ENCODE results near the gene NIPAL4. TPM values are rescaled to one million over a fixed set of nuclear protein-coding genes. Genes with fewer than 3 reads are reported as not detected.
A peak's percentile ranks its signal among the peaks of the same experiment; 100 is the strongest.

NIPAL4 gene
- total RNA-seq, 4 donors from 2014 or later: 0.33 TPM; not detected in 3

DNA sequence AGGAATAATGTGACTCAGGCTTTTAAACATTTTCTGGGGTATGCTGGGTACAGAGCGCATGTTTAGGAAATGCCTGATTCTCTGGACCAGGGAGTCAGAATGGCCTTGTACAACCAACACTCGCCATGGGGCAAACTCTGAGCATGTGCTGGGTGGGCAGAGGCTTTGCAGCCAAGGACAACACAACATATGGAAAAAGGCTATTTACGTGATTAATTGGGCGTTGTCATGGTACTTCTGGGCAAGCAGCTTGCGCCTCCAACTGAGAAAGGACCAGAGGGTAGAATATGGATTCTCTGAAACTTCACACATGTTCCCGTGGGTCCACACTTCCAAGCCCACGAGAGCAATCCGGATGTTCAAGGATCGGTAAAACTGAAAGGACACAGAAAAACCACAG is 49.1 kb downstream of the NIPAL4 start:
- no peaks in the 10 kb centered on the region for H3K9me3 ChIP-seq
- no peak for DNase-seq
- no peak overlapping the region for H3K27ac ChIP-seq
- intact Hi-C loops (cut with DNase I): no loop called here
- 93 to 95% methylated on average over 9 of the region's 9 CpGs for WGBS, 2 donors
- no peak overlapping the region for H3K4me3 ChIP-seq (replicated peaks in 1 of 3)
- H3K27me3 ChIP-seq: no peaks in the 10 kb centered on the region
- TF ChIP-seq, protein P1, sequence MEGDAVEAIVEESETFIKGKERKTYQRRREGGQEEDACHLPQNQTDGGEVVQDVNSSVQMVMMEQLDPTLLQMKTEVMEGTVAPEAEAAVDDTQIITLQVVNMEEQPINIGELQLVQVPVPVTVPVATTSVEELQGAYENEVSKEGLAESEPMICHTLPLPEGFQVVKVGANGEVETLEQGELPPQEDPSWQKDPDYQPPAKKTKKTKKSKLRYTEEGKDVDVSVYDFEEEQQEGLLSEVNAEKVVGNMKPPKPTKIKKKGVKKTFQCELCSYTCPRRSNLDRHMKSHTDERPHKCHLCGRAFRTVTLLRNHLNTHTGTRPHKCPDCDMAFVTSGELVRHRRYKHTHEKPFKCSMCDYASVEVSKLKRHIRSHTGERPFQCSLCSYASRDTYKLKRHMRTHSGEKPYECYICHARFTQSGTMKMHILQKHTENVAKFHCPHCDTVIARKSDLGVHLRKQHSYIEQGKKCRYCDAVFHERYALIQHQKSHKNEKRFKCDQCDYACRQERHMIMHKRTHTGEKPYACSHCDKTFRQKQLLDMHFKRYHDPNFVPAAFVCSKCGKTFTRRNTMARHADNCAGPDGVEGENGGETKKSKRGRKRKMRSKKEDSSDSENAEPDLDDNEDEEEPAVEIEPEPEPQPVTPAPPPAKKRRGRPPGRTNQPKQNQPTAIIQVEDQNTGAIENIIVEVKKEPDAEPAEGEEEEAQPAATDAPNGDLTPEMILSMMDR (IDR thresholded peaks at IDR 0.05): no peak
- no peak for TF ChIP-seq POLR2A (IDR thresholded peaks at IDR 0.05)
- peaks cover 16 to 21% of the 10 kb centered on the region in 2 donors for H3K4me1 ChIP-seq
- no peaks in the 10 kb centered on the region for H3K36me3 ChIP-seq

DNA sequence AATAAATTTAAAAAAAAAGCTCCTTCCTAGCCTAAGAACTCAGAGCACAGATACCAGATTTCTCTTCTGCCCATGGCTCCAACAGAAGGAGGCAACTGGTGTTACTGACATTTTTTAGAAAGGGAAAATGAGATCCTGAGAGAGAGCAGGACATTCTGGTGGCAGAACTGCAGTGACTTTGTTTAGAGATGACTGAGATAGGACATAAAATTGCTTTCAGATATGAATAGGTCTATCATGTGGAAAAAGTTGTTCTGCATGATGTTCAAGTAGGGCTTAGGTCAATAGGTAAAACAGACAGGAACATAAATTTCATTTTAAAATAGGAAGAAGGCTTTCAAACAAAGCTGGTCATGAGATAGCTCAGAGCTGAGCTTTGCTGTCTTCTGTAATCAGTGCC is 49.6 kb downstream of the NIPAL4 start:
- H3K27me3 ChIP-seq: no peaks in the 10 kb centered on the region
- H3K27ac ChIP-seq: no peak overlapping the region
- intact Hi-C loops (cut with DNase I): no loop called here
- H3K4me1 ChIP-seq: peaks cover 16 to 21% of the 10 kb centered on the region in 2 donors
- no peak for TF ChIP-seq POLR2A (IDR thresholded peaks at IDR 0.05)
- TF ChIP-seq, protein P1 (IDR thresholded peaks at IDR 0.05): no peak
- no peak for DNase-seq
- no peaks in the 10 kb centered on the region for H3K36me3 ChIP-seq
- no peaks in the 10 kb centered on the region for H3K9me3 ChIP-seq
- H3K4me3 ChIP-seq (replicated peaks in 1 of 3): no peak overlapping the region

DNA sequence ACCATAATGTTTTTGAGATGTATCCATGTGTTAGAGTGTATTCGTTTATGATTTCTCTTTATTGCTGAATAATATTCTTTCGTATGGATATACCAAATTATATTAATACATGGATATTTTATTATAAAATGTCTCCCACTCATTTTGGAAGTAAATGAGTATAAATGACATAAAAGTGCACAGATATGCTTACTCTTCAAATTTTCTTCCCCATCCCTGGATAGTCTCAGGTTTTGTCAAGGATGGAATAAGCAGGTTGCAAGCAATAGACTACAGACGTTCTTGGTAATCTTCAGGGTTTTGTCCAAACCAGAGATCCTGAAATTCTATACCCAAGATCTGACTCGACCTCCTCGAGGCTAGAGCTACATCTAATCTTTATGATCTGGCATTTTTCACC is 50.7 kb downstream of the NIPAL4 start:
- WGBS, 2 donors: 91 to 93% methylated on average over 5 of the region's 5 CpGs

DNA sequence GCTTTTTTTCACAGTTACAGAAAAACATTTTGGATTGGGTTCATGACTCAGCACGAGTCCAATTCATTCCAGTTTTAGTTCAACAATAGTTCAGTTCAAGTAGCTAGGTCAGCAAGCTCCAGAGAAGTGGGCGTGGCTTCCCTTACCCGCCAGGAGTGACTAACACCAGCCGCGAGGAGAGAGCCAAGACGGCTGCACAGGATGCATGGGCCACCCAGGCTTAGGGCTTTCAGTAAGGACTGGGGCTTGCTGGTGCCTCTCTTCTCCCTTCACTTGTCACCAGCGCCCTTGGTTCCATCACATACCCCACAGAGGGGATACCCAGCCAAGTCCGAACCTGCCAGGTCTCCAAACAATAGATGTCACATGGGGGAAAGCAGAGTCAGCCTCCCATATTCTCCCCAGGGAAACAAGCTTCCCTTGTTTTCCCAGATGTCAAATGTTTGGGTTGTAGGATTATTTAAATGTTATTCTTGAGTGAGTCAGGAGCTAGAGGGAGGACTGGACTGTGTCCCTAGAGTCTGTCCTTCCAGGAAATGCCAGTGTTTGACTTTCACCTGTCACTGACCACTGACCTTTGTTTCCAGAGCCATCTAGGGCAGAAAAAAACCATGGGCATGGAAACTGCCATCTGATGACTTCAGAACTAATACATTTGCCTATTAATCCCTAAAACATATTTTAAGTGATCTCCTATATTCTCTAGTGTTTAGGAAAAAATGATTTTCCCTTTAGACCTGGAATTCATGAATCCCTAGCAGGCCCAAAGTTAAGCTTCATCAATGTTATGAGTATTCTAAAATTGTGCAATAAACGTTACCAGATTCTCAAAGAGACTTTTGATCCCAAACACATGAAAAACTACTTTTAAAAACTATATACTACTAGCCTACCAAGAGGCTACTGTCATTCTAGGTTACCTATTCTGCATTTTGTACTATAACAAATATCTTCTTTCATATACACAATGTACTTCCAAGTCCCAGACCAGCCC is 51.9 kb downstream of the NIPAL4 start:
- Histone ChIP-seq H3K36me3 (no peaks in the 10 kb centered on the region), H3K27ac (peak overlapping the region; percentile 18 to 85 (median 66)), H3K4me1 (peaks cover 21 to 36% of the 10 kb centered on the region in 2 donors), H3K9me3 (no peaks in the 10 kb centered on the region), H3K4me3 (replicated peaks in 1 of 3) (no peak overlapping the region), H3K27me3 (no peaks in the 10 kb centered on the region)
- WGBS, 2 donors: 42% methylated on average over 9 of the region's 9 CpGs
- TF ChIP-seq POLR2A (IDR thresholded peaks at IDR 0.05): no peak
- TF ChIP-seq, protein P1 (IDR thresholded peaks at IDR 0.05): no peak
- DNase-seq: peak; percentile 89
- intact Hi-C loops (cut with DNase I): no loop called here

More for the DNA sequence above, 50.7 kb downstream of the NIPAL4 start:
- H3K27me3 ChIP-seq: no peaks in the 10 kb centered on the region
- no peak overlapping the region for H3K4me3 ChIP-seq (replicated peaks in 1 of 3)
- no peak for TF ChIP-seq POLR2A (IDR thresholded peaks at IDR 0.05)
- TF ChIP-seq, protein P1 (IDR thresholded peaks at IDR 0.05): no peak
- H3K36me3 ChIP-seq: no peaks in the 10 kb centered on the region
- no peak for DNase-seq
- H3K27ac ChIP-seq: peak overlapping the region; percentile 55 to 85 (median 66)
- no peaks in the 10 kb centered on the region for H3K9me3 ChIP-seq
- intact Hi-C loops (cut with DNase I): no loop called here
- peaks cover 16 to 23% of the 10 kb centered on the region in 2 donors for H3K4me1 ChIP-seq

DNA sequence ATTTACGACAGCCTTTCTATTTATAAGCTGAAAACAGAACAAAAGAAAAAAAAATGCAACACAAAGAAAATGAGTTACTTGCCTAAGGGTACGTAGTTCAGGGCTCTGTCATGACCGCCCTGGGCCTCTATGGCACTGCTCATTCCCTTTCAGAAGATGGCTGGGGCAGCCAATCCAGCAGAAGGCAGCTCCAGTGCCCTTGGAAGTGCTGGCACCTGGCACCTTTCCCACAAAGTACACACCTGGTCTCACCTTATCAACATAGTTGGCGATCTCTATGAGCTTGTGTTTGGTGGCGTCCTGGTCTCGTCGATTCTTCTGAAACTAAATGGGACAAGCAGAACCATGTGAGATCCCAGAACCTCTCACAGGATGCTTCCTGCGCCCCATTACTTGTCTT is 53.2 kb downstream of the NIPAL4 start:
- no peaks in the 10 kb centered on the region for H3K36me3 ChIP-seq
- intact Hi-C loops (cut with DNase I): no loop called here
- no peaks in the 10 kb centered on the region for H3K9me3 ChIP-seq
- no peaks in the 10 kb centered on the region for H3K27me3 ChIP-seq
- H3K27ac ChIP-seq: no peak overlapping the region
- no peak overlapping the region for H3K4me3 ChIP-seq (replicated peaks in 1 of 3)
- TF ChIP-seq, protein P1 (IDR thresholded peaks at IDR 0.05): no peak
- no peak for TF ChIP-seq POLR2A (IDR thresholded peaks at IDR 0.05)
- peak; percentile 24 to 32 for DNase-seq
- peaks cover 26 to 40% of the 10 kb centered on the region in 2 donors for H3K4me1 ChIP-seq
- 94 to 96% methylated on average over 8 of the region's 8 CpGs for WGBS, 2 donors
